NCI-H69 (cell line): ENCODE measurements around the gene ESPNL.

Source experiments
- DNase-seq: peaks from one replicate; lab custom pipeline; 2025; lab: John Stamatoyannopoulos, UW

The ESPNL gene

GRCh38 chr2:238128061-238128440 is 27.9 kb downstream of the ESPNL start:
- no peak for DNase-seq

DNA sequence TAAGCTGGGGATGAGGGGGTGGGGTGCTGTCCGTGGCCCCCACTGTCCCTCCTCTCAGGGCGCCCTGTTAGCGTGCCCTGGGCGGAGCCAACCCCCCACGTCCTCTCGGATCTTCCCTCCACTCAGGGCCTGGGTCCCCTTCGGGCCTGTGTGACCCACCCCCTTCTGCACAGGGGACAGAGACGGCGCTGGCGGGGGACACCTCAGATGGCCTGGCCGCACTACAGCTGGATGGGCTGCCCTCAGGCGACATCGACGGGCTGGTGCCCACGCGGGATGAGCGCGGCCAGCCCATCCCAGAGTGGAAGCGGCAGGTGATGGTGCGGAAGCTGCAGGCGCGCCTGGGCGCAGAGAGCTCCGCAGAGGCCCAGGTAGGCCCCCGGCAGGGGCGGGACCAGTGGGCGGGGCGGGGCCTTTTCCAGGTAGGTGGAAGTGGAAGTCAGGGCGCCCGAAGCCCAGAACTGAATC is 28.4 kb downstream of the ESPNL start:
- DNase-seq = no peak

- no peak for DNase-seq
Observed at GRCh38 chr2:238129166-238130010, 29.2 kb downstream of the ESPNL start.

GRCh38 chr2:238130111-238130695 is 30.1 kb downstream of the ESPNL start:
- DNase-seq = no peak

DNA sequence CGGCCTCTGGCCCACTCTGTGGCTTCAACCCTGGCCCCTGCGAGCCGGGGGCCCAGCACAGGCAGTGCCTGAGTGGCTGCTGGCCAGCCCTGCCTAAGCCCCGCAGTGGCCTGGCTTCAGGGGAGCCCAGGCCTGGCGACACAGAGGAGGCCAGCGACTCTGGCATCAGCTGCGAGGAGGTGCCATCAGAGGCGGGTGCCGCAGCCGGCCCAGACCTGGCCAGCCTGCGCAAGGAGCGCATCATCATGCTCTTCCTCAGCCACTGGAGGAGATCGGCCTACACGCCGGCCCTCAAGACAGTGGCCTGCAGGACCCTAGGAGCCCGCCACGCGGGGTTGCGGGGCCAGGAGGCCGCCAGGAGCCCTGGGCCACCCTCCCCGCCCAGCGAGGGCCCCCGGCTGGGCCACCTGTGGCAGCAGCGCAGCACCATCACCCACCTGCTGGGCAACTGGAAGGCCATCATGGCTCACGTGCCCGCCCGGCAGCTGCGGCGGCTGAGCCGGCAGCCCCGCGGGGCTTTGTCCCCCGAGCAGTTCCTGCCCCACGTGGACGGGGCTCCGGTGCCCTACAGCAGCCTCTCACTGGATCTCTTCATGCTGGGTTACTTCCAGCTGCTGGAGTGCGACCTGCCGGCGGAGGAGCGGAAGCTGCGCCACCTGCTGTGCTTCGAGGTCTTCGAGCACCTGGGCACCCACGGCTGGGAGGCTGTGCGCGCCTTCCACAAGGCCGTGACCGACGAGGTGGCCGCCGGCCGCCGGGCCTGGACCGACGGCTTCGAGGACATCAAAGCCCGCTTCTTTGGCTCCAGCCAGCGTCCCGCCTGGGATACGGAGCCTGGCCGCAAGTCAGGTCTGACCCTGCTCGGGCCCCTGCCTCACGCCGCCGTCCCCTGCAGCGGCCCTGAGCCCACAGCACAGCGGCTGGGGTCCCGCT is 30.8 kb downstream of the ESPNL start:
- peak; percentile 20 for DNase-seq

DNA sequence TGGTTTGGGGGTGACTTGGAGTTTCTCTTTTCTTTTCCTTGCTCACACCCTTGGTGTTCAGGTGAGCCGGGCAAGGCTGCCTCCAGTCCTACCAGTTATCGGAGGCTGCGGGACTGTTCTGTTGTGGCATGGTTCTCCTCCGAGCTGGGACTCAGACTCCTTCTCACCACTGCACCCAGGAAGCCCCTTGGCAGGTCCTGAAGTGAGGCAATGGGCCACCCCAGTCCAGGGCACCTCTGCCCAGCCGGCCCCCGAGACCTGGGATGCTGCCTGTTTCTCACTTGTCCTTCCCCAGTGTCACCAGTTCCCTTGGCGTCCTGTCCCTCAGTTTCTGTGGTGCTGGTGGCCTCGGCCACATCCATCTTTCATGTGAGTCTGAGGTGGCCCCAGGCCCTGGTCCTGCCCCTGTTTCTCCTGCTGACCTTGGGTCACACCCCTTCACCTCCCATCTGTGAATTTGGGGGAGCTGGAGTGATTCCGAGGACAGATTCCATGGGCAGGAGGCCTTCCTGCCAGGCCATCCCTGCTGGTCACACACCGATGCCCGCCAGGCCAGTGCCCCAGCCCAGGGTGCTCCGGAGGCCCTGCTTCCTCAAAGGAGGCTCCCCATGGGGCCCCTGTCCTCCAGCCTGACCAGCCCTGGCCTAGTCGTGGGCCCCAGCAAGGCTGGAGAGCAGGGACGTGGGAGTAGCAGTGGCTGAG is 31.8 kb downstream of the ESPNL start:
- DNase-seq = no peak

GRCh38 chr2:238132463-238133450 is 32.6 kb downstream of the ESPNL start:
- no peak for DNase-seq

- DNase-seq = peak; percentile 9
Observed at GRCh38 chr2:238133499-238134392, 33.6 kb downstream of the ESPNL start.

DNA sequence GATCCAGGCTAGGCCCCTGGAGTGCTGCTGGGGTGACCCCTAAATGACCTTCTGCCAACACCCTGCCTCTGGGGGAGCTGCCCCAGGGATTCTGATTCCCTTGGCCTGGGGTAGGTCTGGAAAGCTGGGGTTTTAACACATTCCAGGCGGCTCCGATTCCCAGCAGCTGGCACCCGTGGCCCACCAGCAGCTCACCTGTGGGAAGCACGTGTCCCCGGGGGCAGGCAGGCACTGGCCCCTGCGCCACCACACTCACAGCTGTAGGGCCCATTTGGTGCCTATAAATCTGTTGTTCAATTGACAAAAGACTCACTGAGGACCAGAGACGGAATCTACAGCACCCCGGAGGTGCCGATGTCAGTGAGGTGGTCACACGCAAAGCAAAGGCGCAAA is 34.2 kb downstream of the ESPNL start:
- DNase-seq = no peak

GRCh38 chr2:238135601-238136150 is 35.5 kb downstream of the ESPNL start:
- DNase-seq = no peak

DNA sequence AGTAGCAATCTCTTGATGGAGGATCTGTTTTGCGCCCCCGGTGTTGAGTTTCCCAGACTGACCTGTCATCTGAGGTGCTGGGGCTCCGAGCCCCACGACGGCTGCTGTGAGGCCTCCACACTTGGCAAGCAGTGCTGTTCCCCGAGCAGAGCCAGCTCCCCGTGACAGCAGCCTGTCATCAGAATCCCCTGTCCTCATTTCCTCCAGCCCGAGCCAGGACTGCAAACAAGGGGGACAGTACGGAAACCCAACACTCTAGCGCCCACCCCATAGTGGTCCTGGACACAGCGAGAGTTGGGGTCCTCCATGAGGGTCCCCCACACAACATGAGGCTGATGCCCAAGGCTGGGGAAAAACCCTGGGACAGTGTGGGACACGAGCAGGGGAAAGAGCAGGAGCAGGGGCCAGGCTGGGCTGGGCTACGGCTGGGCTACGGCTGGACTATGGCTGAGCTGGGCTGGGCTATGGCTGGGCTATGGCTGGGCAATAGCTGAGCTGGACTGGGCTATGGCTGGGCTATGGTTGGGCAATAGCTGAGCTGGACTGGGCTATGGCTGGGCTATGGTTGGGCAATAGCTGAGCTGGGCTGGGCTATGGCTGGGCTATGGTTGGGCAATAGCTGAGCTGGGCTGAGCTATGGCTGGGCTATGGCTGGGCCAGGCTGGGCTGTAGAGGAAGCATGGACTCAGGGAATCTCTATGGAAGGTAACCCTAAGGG is 36.8 kb downstream of the ESPNL start:
- no peak for DNase-seq

DNA sequence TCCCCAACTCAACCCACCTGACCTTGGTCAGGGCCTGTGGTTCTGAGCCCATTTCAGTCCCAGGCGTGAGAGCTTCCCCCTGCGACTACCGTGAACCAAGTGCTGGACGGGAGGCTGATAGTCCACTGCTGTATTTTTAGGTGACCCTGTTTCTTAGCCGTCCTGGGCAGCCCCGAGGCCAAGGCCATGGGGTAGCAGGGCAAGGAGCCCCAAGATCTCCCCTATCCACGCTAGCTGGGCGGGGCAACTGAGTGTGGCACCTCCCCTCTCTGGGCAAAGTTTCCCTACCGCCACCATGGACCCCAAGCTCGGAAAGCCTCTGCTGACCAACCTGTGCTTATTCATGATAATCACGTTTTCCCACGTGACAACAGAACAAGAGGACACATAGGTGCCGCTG is 37.7 kb downstream of the ESPNL start:
- DNase-seq = no peak

GRCh38 chr2:238138331-238139195 is 38.4 kb downstream of the ESPNL start, which contains the start of gene KLHL30:
Gene KLHL30, plus strand, starts transcription at chr2:238138668. Its CDS starts 2,087 bp downstream, at chr2:238140755.
- DNase-seq = no peak

GRCh38 chr2:238139196-238140039 is 39.3 kb downstream of the ESPNL start:
- DNase-seq = no peak

DNA sequence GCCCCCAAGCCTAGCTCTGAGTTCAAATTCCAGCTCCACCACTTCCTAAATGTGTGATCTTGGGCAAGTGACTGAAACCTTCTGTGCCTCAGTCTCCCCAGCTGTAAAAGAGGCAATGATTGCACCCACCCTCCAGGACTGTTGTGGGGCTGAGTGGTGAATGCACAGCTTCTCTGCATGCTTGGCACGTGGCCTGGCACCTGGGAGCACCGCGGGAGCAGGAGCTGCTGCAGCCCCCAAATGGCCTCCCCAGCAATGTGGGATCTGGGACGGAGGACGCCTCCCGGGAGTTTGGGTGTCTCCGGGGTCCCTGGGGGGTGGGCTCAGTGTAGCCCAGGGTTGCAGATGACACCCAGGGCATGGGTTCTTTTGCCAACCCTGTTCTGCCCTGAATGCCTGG is 39.9 kb downstream of the ESPNL start:
- DNase-seq = no peak

DNA sequence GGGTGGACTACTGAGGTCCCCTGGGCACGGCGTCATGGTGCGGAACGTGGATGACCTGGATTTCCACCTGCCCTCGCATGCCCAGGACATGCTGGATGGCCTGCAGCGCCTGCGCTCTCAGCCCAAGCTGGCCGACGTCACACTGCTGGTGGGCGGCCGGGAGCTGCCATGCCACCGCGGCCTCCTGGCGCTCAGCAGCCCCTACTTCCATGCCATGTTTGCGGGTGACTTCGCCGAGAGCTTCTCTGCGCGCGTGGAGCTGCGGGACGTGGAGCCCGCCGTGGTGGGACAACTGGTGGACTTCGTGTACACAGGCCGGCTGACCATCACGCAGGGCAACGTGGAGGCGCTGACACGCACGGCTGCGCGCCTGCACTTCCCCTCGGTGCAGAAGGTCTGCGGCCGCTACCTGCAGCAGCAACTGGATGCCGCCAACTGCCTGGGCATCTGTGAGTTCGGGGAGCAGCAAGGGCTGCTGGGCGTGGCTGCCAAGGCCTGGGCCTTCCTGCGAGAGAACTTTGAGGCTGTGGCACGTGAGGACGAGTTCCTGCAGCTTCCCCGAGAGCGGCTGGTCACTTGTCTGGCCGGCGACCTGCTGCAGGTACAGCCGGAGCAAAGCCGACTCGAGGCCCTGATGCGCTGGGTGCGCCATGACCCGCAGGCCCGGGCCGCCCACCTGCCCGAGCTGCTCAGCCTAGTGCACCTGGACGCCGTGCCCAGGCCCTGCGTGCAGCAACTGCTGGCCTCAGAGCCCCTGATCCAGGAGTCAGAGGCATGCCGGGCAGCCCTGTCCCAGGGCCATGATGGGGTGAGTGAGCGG is 40.8 kb downstream of the ESPNL start:
- no peak for DNase-seq
